K562 (cell line): Measurements from ENCODE around the gene PROK2. TPM values are rescaled to one million over a fixed set of nuclear protein-coding genes. Genes with fewer than 3 reads are reported as not detected.

ENCODE experiments used
- ATAC-seq: fragments of 200-7000 bp; cut with Tn5 transposase; 3 replicates; pipeline ENCODE4 v1.9.1; 2020; ENCODE audit warnings: moderate library complexity
- BruUV-seq: library from RNA; stranded (reverse); fragments of 400-500 nt; replicated peaks from 2 replicates; lab custom pipeline; 2021; lab: Mats Ljungman, UMichigan
- CTCF ChIA-PET: fragments of 300-600 bp; formaldehyde crosslinking; extraction: SDS; loops from one replicate; lab custom pipeline; 2021; ENCODE audit warnings: low intra/inter-chr PET ratio; lab: Yijun Ruan, JAX
- POLR2A ChIA-PET: fragments of 300-600, 350-650 bp; sonication (Branson Sonifier 250); formaldehyde crosslinking; extraction: SDS; loops from one replicate; lab custom pipeline; 2021; ENCODE audit warnings: antibody characterized with exemption, inconsistent platforms; lab: Yijun Ruan, JAX
- DNase-seq, 4 experiments: peaks; one replicate each; pipeline versions ENCODE4 v3.0.0 to v3.0.0-alpha.2; 2011 to 2018; ENCODE audit warnings: low spot score in 3 of 4, mixed read lengths in 3 of 4; ENCODE audit errors: extremely low read depth in 1 of 4
- FAIRE-seq: peaks from 2 replicates; lab custom pipeline; 2011; peaks lifted over from hg19 to GRCh38; lab: Jason Lieb, UNC
- H2AFZ ChIP-seq: 2 replicates; pipeline ENCODE4 v1.6.0; 2011; ENCODE audit warnings: low read depth, low read length, control low read depth, inconsistent platforms
- H3K27ac ChIP-seq: fragments of 200-600 bp; 3 replicates; pipeline ENCODE4 v1.8.0; 2011; ENCODE audit warnings: low read depth, mild to moderate bottlenecking, control low read depth, inconsistent platforms, low read length, moderate library complexity, mixed read lengths; ENCODE audit errors: extremely low read depth
- H3K27me3 ChIP-seq, 2 experiments: fragments of 300-600 bp in 1 of 2; 2 replicates in 1 of 2; 3 replicates in 1 of 2; pipeline versions ENCODE4 v1.6.0 to v1.8.0; 2011; ENCODE audit warnings: inconsistent platforms in 2 of 2, low read length in 2 of 2, mild to moderate bottlenecking in 1 of 2, mixed read lengths in 1 of 2, moderate library complexity in 1 of 2; ENCODE audit not compliant: control insufficient read depth in 2 of 2, insufficient read depth in 2 of 2
- H3K36me3 ChIP-seq: fragments of 300-600 bp; 3 replicates; pipeline ENCODE4 v1.8.0; 2011; ENCODE audit warnings: mild to moderate bottlenecking, low read length, inconsistent platforms; ENCODE audit not compliant: control insufficient read depth, insufficient read depth
- H3K4me1 ChIP-seq, 2 experiments: fragments of 200-600 bp in 1 of 2; replicated peaks in 1 of 2; 2 replicates in 1 of 2; 3 replicates in 1 of 2; pipeline versions ENCODE4 v1.5.1 to v1.8.0; 2011; ENCODE audit warnings: inconsistent platforms in 2 of 2, low read length in 2 of 2, mild to moderate bottlenecking in 1 of 2, mixed read lengths in 1 of 2, moderate library complexity in 1 of 2; ENCODE audit not compliant: control insufficient read depth in 2 of 2, insufficient read depth in 2 of 2
- H3K4me2 ChIP-seq: 2 replicates; pipeline ENCODE4 v1.6.1; 2011; ENCODE audit warnings: low read length, control low read depth, inconsistent platforms, mixed read lengths; ENCODE audit not compliant: insufficient read depth
- H3K4me3 ChIP-seq: fragments of 200-600 bp; sonication (generic), shearing (Covaris generic); 2 replicates; pipeline ENCODE4 v1.5.1; 2016; ENCODE audit warnings: control low read depth, inconsistent platforms
- H3K79me2 ChIP-seq: fragments of 200-600 bp; 3 replicates; pipeline ENCODE4 v1.8.0; 2011; ENCODE audit warnings: low read length, inconsistent platforms; ENCODE audit not compliant: control insufficient read depth, insufficient read depth
- H3K9ac ChIP-seq, 2 experiments: 2 replicates each; pipeline versions ENCODE4 v1.6.0 to v1.6.1; 2011; ENCODE audit warnings: low read depth in 2 of 2, low read length in 2 of 2, control low read depth in 1 of 2, inconsistent platforms in 1 of 2, mild to moderate bottlenecking in 1 of 2, mixed read lengths in 1 of 2; ENCODE audit not compliant: insufficient read depth in 1 of 2
- H3K9me1 ChIP-seq: one replicate; pipeline ENCODE4 v1.6.0; 2011; ENCODE audit warnings: inconsistent platforms, mild to moderate bottlenecking, low read length, moderate library complexity; ENCODE audit not compliant: control insufficient read depth, insufficient read depth
- H3K9me3 ChIP-seq: replicated peaks from 2 replicates; pipeline ENCODE4 v1.5.1; 2011; ENCODE audit warnings: low read depth, low read length, inconsistent platforms; ENCODE audit not compliant: control insufficient read depth, insufficient read depth
- H4K20me1 ChIP-seq: replicated peaks from 2 replicates; pipeline ENCODE4 v1.6.1; 2011; ENCODE audit warnings: low read length, inconsistent platforms, mixed read lengths; ENCODE audit not compliant: control insufficient read depth, insufficient read depth
- MIER1 ChIP-seq: fragments of 450-650 bp; IDR thresholded peaks from 2 replicates; pipeline ENCODE4 v1.6.1; 2016; ENCODE audit warnings: antibody characterized with exemption, mild to moderate bottlenecking, low read depth
- NR1H2 ChIP-seq: sonication (generic); formaldehyde crosslinking; IDR thresholded peaks from 2 replicates; pipeline ENCODE4 v1.4.0; 2020; ENCODE audit warnings: mild to moderate bottlenecking, missing genetic modification reagents
- RBM25 ChIP-seq: fragments of 200-400 bp; formaldehyde crosslinking; IDR thresholded peaks from 2 replicates; pipeline ENCODE4 v1.6.1; 2018; ENCODE audit warnings: low read length, low read depth, moderate library complexity; ENCODE audit not compliant: severe bottlenecking
- WGBS: fragments of 100-300 bp; shearing (Covaris generic); methylation state at CpG from one replicate; pipeline ENCODE4 v1.1.6; 2016; ENCODE audit warnings: low coverage, mixed read lengths; ENCODE audit not compliant: insufficient coverage; ENCODE audit errors: missing lambda C conversion rate; 5-methylcytosine and 5-hydroxymethylcytosine counted together
- in situ Hi-C: fragments of 300-500 bp; cut with MboI; formaldehyde crosslinking; loops from 4 replicates; pipeline ENCODE4 v1.15.0; 2018; ENCODE audit warnings: inconsistent platforms, mixed read lengths
- intact Hi-C: fragments of 100-400 bp; cut with micrococcal nuclease; formaldehyde crosslinking; loops from 2 replicates; pipeline ENCODE4 v1.14.2; 2022
- polyA plus RNA-seq, 8 experiments: library from polyadenylated mRNA; depleted of rRNA in 4 of 8; stranded (reverse) in 5 of 8; unstranded in 3 of 8; fragments of >200 nt; fragmentation: Nextera tagmentation in 2 of 8; fragmentation: Illumina TruSeq in 1 of 8; extraction: Ambion mirVana in 2 of 8; extraction: Trizol in 1 of 8; gene quantifications; 2 replicates each; pipeline versions ENCODE4 v1.2.1 to v1.2.3, GENCODE V29; 2011 to 2014; ENCODE audit warnings: inconsistent platforms in 1 of 8, missing spikeins in 1 of 8
- total RNA-seq, 7 experiments: library from RNA; depleted of rRNA in 6 of 7; stranded (reverse); fragments of >200 nt in 6 of 7; fragmentation: Illumina TruSeq in 2 of 7; extraction: Trizol in 2 of 7; gene quantifications; 2 replicates each; pipeline versions ENCODE4 v1.2.1 to v1.2.3, GENCODE V29; 2011 to 2021; ENCODE audit warnings: low replicate concordance in 1 of 7

Gene PROK2
- total and polyA plus RNA-seq, 9 of the 15 experiments (the other 6 are each of a cell fraction or from before 2014, with no cell fraction given) = 0.07 to 0.13 TPM; not detected in 7

DNA sequence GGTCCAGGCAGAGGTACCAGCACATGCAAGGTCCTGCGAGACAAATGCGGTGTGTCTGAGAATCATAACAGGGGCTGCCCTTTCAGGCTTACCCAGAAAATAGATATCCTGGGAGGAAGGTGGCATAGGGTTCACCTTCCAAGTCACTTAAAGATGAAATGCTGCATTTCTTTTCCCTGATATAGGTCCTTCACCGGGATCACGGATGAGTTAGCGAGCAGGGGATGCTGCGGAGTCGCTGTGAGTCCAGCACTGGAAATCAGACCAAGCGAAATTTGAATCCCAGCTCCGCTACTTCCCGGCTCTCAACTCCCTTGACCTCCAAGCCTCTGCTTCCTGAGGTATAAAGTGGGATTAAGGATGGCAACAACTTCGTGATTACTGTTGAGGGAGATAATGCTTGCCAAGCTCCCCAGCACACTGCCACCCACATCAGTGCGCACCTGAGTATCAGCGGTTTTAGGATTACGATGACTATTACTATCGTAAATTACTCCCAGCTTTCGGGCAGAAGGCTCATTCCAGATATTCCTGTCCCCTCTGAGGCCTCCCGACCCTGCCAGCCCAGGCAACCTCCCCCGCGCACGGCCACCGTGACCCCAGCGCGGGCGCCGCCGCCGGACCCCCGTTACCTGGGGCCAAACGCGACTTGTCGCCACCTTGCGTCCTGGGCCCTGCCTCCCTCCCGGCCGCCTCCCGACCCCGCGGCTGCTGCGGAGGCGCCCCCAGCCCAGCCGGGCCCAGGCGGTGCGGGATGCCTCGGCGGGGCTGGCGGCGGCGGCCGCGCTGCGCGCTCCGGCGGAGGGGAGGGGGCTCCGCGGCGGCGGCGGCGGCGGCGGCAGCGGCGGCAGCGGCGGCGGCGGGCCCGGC, 31.9 kb downstream of the PROK2 start (continued):
- no peak for TF ChIP-seq MIER1

GRCh38 chr3:71751602-71752001, 33.3 kb downstream of the PROK2 start:
- H3K4me2 ChIP-seq = no peak overlapping the region
- H3K9me3 ChIP-seq = no peaks in the 10 kb centered on the region
- intact Hi-C loops = no loop called here
- FAIRE-seq (no peak), DNase-seq (no peak), ATAC-seq (no peak)
- WGBS = 0% methylated on average over 4 of the region's 4 CpGs
- POLR2A ChIA-PET = no interaction called here
- no peaks in the 10 kb centered on the region for H3K36me3 ChIP-seq
- in situ Hi-C loops = no loop called here
- no peak overlapping the region for H2AFZ ChIP-seq
- no peaks in the 10 kb centered on the region for H3K4me1 ChIP-seq
- TF ChIP-seq NR1H2 (CRISPR knock-in tag) = no peak
- peak; percentile 75 for TF ChIP-seq RBM25
- H3K79me2 ChIP-seq = no peaks in the 10 kb centered on the region
- no peaks in the 10 kb centered on the region for H3K9me1 ChIP-seq
- no peaks in the 10 kb centered on the region for H4K20me1 ChIP-seq
- no peak overlapping the region for H3K27ac ChIP-seq
- H3K9ac ChIP-seq = no peak overlapping the region
- no TSS peak for BruUV-seq
- CTCF ChIA-PET = no interaction called here
- no peak overlapping the region for H3K4me3 ChIP-seq
- peaks cover 0 to 5% of the 10 kb centered on the region in 2 experiments; a peak in 3 of 5 replicates for H3K27me3 ChIP-seq
